Chondrocyte (in vitro differentiated cells): ENCODE measurements around the gene HPN. TPM values are rescaled to one million over a fixed set of nuclear protein-coding genes. Genes with fewer than 3 reads are reported as not detected.
"Not testable (repeated sequence)": the region's sequence is repeated elsewhere in the genome, so short reads cannot be mapped to it uniquely, and the experiment has no call there.

Experiments
- DNase-seq: peaks from one replicate; pipeline ENCODE4 v3.0.0; 2021; ENCODE audit warnings: mixed read lengths, low spot score
- H3K27ac Mint-ChIP-seq: one replicate; pipeline ENCODE4 v1.8.0; 2021; ENCODE audit warnings: mild to moderate bottlenecking, moderate library complexity, mixed read lengths; ENCODE audit not compliant: unreplicated experiment
- H3K27me3 Mint-ChIP-seq: 2 replicates; pipeline ENCODE4 v1.8.0; 2021; ENCODE audit warnings: low read depth, mixed read lengths
- H3K36me3 Mint-ChIP-seq: 2 replicates; pipeline ENCODE4 v1.8.0; 2021; ENCODE audit warnings: low read depth, mixed read lengths
- H3K4me1 Mint-ChIP-seq: 2 replicates; pipeline ENCODE4 v1.8.0; 2021; ENCODE audit warnings: low read depth, mild to moderate bottlenecking, mixed read lengths
- H3K4me3 Mint-ChIP-seq: one replicate; pipeline ENCODE4 v1.8.0; 2021; ENCODE audit warnings: mild to moderate bottlenecking, moderate library complexity, mixed read lengths; ENCODE audit not compliant: unreplicated experiment
- H3K9me3 Mint-ChIP-seq: 2 replicates; pipeline ENCODE4 v1.8.0; 2021; ENCODE audit warnings: low read depth, mixed read lengths
- total RNA-seq: library from RNA; stranded (reverse); gene quantifications from 3 replicates; pipeline ENCODE4 v1.2.1, GENCODE V29; 2021
- TF ChIP-seq, protein P1 (sequence below): fragments of 200-600 bp; sonication (generic); IDR thresholded peaks from 2 replicates; pipeline ENCODE4 v1.5.0; 2021; ENCODE audit warnings: antibody characterized with exemption, mild to moderate bottlenecking, moderate library complexity

HPN gene
- total RNA-seq, 1 donor from 2014 or later, result not detected

DNA sequence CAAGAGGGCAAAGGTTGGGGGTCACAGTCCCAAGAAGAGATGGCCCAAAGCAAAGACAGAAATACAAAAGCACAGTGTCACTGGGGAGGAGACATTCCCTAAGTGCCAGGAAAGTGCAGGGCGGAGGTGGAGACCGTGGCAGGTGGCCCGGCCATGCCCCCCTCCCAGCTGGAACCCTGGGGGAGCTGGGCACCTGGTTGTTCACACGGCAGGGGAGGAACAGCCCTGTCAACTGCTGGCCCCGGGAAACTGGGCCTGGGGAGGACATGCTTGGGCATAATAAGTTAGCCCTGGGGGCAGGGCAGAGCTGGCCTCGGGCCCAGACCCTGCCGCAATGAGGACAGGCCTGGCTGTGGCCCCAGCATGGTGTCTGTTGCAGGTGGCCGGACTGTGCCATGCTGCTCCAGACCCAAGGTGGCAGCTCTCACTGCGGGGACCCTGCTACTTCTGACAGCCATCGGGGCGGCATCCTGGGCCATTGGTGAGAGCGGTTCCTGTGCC is 7.4 kb downstream of the HPN start:
- DNase-seq, result no peak

GRCh38 chr19:35049456-35049855 is 7.9 kb downstream of the HPN start:
- no peak for DNase-seq
- TF ChIP-seq, protein P1, sequence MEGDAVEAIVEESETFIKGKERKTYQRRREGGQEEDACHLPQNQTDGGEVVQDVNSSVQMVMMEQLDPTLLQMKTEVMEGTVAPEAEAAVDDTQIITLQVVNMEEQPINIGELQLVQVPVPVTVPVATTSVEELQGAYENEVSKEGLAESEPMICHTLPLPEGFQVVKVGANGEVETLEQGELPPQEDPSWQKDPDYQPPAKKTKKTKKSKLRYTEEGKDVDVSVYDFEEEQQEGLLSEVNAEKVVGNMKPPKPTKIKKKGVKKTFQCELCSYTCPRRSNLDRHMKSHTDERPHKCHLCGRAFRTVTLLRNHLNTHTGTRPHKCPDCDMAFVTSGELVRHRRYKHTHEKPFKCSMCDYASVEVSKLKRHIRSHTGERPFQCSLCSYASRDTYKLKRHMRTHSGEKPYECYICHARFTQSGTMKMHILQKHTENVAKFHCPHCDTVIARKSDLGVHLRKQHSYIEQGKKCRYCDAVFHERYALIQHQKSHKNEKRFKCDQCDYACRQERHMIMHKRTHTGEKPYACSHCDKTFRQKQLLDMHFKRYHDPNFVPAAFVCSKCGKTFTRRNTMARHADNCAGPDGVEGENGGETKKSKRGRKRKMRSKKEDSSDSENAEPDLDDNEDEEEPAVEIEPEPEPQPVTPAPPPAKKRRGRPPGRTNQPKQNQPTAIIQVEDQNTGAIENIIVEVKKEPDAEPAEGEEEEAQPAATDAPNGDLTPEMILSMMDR, result no peak
- H3K9me3 Mint-ChIP-seq, result no peaks in the 10 kb centered on the region
- H3K36me3 Mint-ChIP-seq, result no peaks in the 10 kb centered on the region
- peaks cover 5% of the 10 kb centered on the region for H3K27me3 Mint-ChIP-seq
- no peak overlapping the region for H3K4me3 Mint-ChIP-seq
- no peak overlapping the region for H3K27ac Mint-ChIP-seq
- peaks cover 4% of the 10 kb centered on the region for H3K4me1 Mint-ChIP-seq

More for the DNA sequence above, 7.4 kb downstream of the HPN start:
- TF ChIP-seq, protein P1, result no peak
- Mint-ChIP-seq H3K36me3 (no peaks in the 10 kb centered on the region), H3K27ac (no peak overlapping the region), H3K4me1 (peaks cover 4% of the 10 kb centered on the region), H3K4me3 (no peak overlapping the region), H3K27me3 (peaks cover 5% of the 10 kb centered on the region), H3K9me3 (no peaks in the 10 kb centered on the region)

DNA sequence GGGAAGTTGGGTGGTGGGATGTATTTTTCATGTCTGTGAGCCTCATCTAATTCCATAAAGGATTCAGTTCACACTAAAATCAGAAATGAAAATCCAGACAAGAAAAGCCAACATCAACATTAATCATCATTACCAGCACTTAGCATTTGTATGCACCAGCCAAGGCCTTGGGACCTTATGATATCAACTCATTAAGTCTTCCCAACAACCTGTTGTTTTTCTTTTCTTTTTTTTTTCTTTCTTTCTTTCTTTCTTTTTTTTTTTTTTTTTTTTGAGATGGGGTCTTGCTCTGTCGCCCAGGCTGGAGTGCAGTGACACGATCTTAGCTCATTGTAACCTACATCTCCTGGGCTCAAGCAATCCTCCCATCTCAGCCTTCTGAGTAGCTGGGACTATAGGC is 9.1 kb downstream of the HPN start:
- not testable (repeated sequence) for H3K9me3 Mint-ChIP-seq, H3K4me3 Mint-ChIP-seq, DNase-seq, H3K4me1 Mint-ChIP-seq, H3K27ac Mint-ChIP-seq, H3K27me3 Mint-ChIP-seq, H3K36me3 Mint-ChIP-seq

DNA sequence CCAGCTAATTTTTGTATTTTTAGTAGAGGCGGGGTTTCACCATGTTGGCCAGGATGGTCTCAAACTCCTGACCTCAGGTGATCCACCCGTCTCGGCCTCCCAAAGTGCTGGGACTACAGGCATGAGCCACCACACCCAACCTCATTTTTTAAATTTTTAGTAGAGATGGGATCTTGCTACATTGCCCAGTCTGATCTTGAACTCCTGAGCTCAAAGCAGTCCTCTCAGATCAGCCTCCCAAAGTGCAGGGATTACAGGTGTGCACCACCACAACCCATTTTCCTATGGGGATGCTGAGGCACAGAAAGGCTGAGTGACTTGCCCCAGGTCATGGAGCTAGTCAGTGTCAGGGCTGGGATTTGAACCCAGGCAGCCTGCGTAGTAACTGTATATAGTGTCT is 9.7 kb downstream of the HPN start:
- not testable (repeated sequence) for H3K4me3 Mint-ChIP-seq, H3K4me1 Mint-ChIP-seq, H3K27ac Mint-ChIP-seq, DNase-seq, H3K9me3 Mint-ChIP-seq, H3K36me3 Mint-ChIP-seq
- H3K27me3 Mint-ChIP-seq, result peaks cover 12% of the 10 kb centered on the region

DNA sequence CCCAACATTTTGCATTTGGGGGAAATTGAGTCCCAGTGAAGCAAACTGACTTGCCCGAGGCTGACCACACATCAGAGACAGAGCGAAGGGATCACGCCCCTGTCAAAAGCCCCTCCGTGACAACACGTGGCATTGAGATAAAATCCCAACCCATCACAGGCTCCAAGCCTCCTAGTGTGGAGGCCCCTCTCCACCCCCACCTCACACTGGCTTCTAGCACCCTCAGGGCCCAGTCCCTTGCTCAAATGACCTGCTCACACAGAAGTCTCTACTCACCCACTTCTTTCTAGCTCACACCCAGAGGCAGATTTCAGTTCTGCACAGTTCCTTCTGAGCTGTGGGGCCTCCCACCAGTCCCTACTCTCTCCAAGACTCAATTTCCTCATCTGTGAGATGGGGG is 10.3 kb downstream of the HPN start:
- Mint-ChIP-seq H3K9me3 (no peaks in the 10 kb centered on the region), H3K36me3 (no peaks in the 10 kb centered on the region), H3K27me3 (peaks cover 17% of the 10 kb centered on the region), H3K4me1 (peaks cover 4% of the 10 kb centered on the region), H3K4me3 (no peak overlapping the region), H3K27ac (no peak overlapping the region)
- TF ChIP-seq, protein P1, result no peak
- no peak for DNase-seq

DNA sequence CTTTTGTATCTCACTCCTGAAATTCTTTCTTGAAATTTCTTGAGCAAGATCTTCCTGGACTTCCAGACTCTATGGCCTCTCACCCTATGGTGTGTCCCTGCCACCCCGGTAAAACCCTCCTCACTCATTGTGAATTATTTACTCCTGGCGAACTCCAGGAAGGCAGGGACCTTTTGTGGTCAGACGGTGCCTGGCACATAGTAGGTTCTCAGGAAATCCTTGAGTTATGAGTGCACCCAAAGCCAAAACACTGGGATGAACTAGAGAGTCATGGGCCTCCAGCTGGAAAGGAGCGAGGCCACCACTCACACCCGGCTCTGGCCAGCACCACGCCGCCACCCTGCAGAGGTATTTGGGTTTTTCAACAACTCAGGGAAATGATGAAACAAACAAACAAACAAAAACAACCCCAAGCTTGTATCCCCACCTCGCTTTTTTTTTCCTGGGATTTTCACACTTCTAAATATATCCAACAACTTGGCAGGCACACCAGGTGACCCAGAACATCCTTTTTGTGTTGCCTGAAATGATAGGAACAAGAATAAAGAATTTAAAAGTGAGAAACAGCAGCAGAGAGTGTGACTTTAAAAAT is 11.2 kb downstream of the HPN start:
- TF ChIP-seq, protein P1, result no peak
- no peak for DNase-seq
- H3K27me3 Mint-ChIP-seq, result peaks cover 18% of the 10 kb centered on the region
- H3K4me1 Mint-ChIP-seq, result peaks cover 4% of the 10 kb centered on the region
- no peaks in the 10 kb centered on the region for H3K9me3 Mint-ChIP-seq
- H3K4me3 Mint-ChIP-seq, result no peak overlapping the region
- H3K36me3 Mint-ChIP-seq, result no peaks in the 10 kb centered on the region
- H3K27ac Mint-ChIP-seq, result no peak overlapping the region
